ENCODE data around the gene ANKS1B.
A peak's percentile ranks its signal among the peaks of the same experiment; 100 is the strongest.

Gene ANKS1B

GRCh38 chr12:98840325-98840724 is 1144.4 kb downstream of the ANKS1B start:
- DNase-seq, result no peak

GRCh38 chr12:98838231-98838647 is 1146.5 kb downstream of the ANKS1B start:
- no peak for DNase-seq

DNA sequence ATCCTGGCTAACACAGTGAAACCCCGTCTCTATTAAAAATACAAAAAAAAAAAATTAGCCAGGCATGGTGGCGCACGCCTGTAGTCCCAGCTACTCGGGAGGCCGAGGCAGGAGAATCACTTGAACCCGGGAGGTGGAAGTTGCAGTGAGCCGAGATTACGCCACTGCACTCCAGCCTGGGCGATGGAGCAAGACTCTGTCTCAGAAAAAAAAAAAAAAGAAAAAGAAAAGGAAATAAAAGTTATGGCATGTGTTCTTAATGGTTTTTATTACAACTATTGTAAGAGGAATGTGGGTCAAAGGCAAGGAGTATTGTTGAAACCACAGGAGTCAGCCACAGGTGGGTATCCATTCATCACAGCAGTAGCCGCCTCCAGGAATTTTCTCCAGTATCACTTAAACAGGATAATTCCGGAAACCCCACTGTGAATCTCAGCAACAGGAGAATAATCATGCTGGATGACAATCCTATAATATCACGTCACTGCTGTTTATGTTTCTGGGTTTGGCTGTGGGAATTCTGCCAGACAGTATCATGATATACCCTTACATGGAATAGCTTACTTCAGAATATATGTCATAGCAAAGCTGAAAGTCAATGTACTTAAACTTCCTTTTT is 1147.5 kb downstream of the ANKS1B start:
- peak; percentile 33 for DNase-seq

DNA sequence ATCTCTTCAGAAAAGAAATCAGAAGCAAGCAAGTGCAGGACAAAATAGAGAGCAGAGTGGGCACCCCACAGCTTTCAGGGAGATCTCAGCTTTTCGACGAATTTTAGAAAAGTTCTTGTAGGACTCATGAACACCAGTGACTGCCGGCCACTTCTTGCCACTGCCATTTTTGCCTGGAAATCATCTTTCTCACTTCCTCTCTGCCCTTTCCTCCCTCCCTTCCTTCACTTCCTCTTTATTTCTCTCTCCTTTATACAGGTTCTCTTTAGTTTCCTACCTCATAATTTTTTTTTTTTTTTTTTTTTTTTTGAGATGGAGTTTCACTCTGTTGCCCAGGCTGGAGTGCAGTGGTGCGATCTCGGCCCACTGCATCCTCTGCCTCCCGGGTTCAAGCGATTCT is 1154.1 kb downstream of the ANKS1B start:
- no peak for DNase-seq

DNA sequence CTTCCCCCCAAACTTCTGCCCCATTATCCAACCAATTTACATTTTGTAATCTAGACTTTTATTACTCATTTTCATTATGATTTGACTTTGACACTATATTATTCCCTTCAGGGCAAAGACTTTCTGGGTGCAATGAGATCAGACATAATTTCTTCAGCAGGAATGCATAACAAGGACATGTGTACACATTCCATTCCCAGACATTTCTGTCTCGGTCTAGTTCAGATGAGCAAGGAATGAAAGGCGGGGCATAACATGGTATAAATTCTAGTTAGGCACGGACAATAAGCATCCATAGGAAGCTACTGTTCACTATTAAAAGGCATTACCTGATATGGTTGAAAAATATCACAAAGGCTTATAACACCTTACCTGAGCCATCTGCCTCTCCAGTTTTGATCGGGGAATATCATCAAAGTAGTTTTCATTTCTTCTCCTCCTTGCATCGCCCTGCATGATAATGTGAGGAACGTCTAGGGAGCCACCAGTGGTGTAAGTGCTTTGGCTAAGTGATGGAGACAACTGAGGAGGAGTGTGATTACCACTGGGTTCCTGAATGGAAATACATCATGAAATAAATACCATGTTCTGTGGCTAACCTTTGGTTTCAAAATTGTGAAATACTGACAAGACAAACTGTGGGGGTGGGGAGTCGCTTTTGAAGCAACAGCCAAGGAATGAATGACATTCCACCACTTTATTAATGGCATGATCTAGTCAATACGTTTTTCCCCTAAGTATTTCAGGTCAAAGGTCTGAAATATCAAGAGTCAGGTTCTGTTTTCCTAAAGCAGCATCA is 1155.7 kb downstream of the ANKS1B start:
- no peak for DNase-seq

- no peak for DNase-seq
These were observed 1161.7 kb downstream of the ANKS1B start for GRCh38 chr12:98823012-98823411.

DNA sequence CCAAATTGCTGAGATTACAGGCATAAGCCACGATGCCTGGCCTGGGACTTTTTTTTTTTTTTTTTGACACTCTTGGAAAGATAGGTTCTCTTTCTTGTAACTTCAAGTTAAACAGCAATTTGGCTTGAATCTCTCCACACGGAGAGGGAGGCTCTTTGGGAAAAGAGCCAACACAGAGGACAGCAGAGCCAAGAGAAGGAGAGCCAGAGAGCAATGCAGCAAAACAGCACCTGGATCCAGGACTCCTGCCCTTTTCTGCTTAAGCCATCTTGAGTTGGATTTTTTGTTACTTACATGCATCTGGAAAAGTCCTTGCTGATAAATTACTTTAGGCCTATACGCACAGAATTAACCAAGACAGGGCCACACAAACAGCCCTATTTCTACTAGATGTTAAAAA is 1162.9 kb downstream of the ANKS1B start:
- no peak for DNase-seq

DNA sequence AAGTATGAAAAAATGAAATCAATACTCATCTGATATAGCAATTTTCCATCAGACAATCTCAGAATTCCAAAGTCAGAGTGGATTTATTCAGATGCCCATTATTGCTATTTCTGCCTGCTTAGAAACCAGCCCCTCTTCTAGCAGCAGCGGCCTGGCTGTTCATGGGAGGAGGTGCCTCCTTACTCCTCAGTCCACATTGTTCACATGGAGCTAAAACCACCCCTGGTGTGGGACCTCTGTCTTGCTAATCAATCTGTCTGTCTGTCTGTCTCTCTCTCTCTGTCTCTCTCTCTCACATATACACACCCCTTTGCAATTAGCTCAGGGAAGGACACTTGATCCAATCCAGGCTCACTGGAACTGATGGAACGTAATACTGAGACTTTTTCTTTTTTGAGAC is 1163.5 kb downstream of the ANKS1B start:
- DNase-seq, result no peak

DNA sequence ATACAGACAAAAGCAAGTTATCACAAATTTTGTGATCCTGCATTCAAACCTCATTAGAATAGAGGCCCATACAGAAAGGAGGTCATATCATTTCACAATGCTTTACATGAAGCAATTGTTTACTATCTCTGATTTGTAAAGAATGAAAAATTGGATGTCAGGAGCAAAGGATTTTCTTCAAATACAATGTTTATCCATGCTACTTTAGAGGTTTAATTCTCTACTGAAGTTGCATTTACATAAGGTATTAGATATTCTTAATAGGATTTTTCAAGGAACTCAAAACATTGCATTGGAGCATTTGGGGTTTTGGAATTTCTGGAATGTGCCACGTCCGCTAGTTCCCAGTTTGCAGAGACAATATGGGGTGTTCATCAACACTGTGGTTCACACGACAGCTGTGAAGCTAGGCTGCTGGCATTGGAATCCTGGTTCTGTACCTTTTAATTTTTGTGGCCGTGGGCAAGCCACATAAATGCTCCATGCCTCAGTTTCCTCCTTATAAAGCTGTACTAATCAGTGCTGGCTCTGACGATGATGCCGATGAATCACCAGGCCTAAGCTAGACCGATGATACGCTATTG is 1164.8 kb downstream of the ANKS1B start:
- DNase-seq, result no peak

DNA sequence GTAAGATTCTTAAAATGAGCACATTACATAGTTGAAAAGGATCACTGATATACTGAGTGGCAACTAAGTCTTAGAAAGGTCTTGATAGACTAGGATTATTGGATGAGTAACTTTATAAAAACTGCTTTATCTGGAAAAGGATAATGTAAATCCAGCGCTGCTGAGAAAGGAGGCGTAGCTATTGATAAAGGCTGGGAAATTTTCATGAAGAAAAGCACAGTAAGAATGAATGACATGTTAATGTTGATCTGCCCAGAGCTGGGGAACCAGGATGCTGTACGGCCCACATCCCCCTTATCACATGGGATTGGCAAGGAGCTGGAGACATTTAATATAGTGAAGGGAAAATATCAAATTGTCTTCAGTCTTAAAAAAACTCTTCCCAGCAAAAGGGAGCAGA is 1165.7 kb downstream of the ANKS1B start:
- no peak for DNase-seq

DNA sequence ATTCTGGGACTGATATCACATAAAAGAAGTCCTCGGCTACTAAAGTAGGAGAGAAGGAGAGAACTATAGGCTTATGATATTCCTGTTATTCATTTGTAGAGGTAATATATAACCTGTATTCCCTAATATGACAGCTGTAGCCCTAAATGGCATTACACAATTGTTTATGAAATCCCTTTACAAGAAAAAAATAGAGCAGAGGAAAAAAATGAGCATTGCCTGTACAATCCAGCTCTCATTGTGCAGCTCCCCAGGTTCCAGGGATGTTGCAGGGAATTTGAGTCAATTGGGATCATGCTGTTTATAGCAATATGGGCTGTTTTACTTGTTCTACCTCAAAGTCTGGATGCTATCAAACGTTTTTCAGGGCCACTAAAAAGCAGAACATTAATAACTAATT is 1166.5 kb downstream of the ANKS1B start:
- no peak for DNase-seq

- DNase-seq, result no peak
These were observed 1167.0 kb downstream of the ANKS1B start for GRCh38 chr12:98817742-98818141.

DNA sequence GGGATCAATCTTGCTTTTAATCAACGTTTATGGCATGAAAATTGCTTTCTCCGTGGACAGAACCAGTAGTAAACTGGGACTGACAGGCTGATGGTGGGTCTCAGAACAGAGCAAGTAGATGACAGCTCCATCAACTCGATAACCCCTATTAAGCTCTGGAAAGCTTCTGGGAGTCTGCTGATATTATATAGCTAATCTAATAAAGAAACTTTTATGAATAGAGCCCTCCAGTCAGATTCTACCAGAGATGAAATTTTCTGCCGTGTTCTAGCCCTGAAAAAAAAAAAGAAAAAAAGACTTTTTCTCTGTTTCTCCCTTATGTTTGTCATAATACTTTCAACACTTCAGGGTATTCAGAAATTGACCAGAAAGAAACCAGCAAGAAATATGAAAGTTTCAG is 1168.0 kb downstream of the ANKS1B start:
- no peak for DNase-seq

- no peak for DNase-seq
These were observed 1170.5 kb downstream of the ANKS1B start for GRCh38 chr12:98814254-98814653.

DNA sequence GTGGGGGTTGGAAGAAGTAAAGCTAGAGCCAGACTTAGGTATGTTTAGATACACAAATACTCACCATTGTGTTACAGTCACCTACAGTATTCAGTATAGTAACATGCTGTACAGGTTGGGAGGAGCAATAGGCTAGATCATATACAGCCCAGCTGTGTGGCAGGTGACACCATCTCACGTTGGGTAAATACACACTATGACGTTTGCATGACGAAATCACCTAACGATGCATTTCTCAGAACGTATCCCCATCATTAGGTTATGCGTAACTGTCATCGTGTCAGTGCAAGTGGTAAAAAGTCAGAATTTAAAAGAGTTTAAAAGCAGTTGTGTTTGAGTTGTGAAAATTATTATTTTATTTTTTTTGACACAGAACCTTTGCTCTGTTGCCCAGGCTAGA is 1172.5 kb downstream of the ANKS1B start:
- no peak for DNase-seq

GRCh38 chr12:98808243-98808875 is 1176.4 kb downstream of the ANKS1B start:
- no peak for DNase-seq

GRCh38 chr12:98807187-98807586 is 1177.5 kb downstream of the ANKS1B start:
- DNase-seq, result no peak

DNA sequence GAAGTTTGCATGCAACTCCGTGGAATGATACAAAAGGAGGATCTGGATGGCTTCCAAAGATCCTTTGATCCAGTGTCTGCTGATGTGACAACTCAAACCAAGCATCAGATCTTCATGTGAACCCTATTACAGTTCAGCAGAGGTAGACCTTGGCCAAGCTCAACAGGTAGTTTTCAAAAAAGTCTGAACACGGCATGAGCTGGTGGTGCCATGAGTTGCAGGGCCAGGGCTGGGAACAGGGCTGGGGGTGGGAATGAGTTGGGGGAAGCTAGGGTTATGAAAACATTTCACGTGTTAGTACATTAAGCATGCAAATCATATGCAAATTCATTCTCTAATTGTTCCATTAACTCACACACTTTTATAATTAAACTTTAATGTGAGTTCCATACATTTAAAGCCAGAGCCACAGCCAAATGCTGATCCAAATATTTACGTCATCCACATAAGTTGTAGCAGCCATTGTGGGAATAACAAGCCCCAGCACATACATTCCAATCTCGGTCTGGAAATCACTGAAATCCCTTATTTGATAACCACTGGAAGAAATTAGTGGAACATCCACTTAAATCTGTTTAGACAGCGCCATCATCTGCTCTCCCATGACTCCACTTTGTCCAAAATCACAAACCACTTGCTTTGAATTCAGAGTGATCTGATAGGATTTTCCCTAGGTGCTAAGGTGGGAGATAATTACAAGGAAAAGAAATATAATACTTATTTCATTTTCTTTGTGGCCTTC is 1181.1 kb downstream of the ANKS1B start:
- DNase-seq, result no peak

- DNase-seq, result no peak
These were observed 1184.9 kb downstream of the ANKS1B start for GRCh38 chr12:98799822-98800221.

- DNase-seq, result no peak
These were observed 1185.5 kb downstream of the ANKS1B start for GRCh38 chr12:98799146-98799810.

GRCh38 chr12:98797200-98797599 is 1187.5 kb downstream of the ANKS1B start:
- DNase-seq, result no peak

DNA sequence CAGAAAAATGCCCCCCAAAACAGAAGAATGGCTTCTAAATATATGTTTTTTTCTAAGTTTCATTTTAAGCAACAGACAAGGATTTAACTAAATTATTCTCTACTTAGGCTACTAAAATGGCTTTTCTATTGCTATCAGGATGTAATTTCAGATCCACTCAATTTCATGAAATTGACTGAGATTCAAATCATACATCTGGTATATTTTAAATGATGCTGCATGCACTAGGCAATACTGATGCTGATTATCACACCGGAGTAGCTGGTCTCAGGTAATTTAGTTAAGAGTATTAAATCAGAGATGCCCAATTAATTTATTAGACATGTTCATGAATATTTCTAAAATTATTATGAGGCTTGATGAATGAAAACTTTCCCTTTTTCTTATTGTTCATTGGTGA is 1188.0 kb downstream of the ANKS1B start:
- DNase-seq, result no peak

- DNase-seq, result no peak
These were observed 1191.6 kb downstream of the ANKS1B start for GRCh38 chr12:98793121-98793520.
